Fibroblast of lung (primary cell): ENCODE measurements around the gene SIRPB1. TPM values are rescaled to one million over a fixed set of nuclear protein-coding genes. Genes with fewer than 3 reads are reported as not detected.
A peak's percentile ranks its signal among the peaks of the same experiment; 100 is the strongest.

Source experiments
- DNase-seq, 2 donors: peaks; one replicate each; pipeline versions ENCODE4 v3.0.0 to v3.0.0-alpha.2; 2010; ENCODE audit warnings: low read depth in 2 of 2
- H2AFZ ChIP-seq: 2 replicates; pipeline ENCODE4 v1.5.1; 2012; ENCODE audit warnings: low read length, control low read depth, inconsistent platforms
- H3K27ac ChIP-seq: 2 replicates; pipeline ENCODE4 v1.5.1; 2011; ENCODE audit warnings: low read length, control low read depth; ENCODE audit not compliant: insufficient read depth
- H3K27me3 ChIP-seq: 2 replicates; pipeline ENCODE4 v1.5.1; 2011; ENCODE audit warnings: mild to moderate bottlenecking, low read length; ENCODE audit not compliant: control insufficient read depth, insufficient read depth
- H3K36me3 ChIP-seq: 2 replicates; pipeline ENCODE4 v1.5.1; 2011; ENCODE audit warnings: low read length; ENCODE audit not compliant: control insufficient read depth, insufficient read depth
- H3K4me1 ChIP-seq: 2 replicates; pipeline ENCODE4 v1.5.1; 2011; ENCODE audit warnings: low read length; ENCODE audit not compliant: control insufficient read depth, insufficient read depth; ENCODE audit errors: extremely low read depth
- H3K4me2 ChIP-seq: 2 replicates; pipeline ENCODE4 v1.5.1; 2011; ENCODE audit warnings: low read length, control low read depth; ENCODE audit not compliant: insufficient read depth; ENCODE audit errors: extremely low read depth
- H3K4me3 ChIP-seq, 4 experiments: fragments of 200-600 bp in 1 of 4; sonication (generic) in 1 of 4; replicated peaks in 1 of 4; 2 replicates each; pipeline ENCODE4 v1.5.1; 2011 to 2016; ENCODE audit warnings: low read length in 4 of 4, low read depth in 3 of 4, mild to moderate bottlenecking in 3 of 4, control low read depth in 2 of 4, inconsistent platforms in 1 of 4, mixed read lengths in 1 of 4; ENCODE audit not compliant: insufficient read depth in 1 of 4; ENCODE audit errors: control extremely low read depth in 1 of 4
- H3K79me2 ChIP-seq: 2 replicates; pipeline ENCODE4 v1.5.1; 2012; ENCODE audit warnings: mild to moderate bottlenecking, low read length, inconsistent platforms; ENCODE audit not compliant: control insufficient read depth, insufficient read depth
- H3K9ac ChIP-seq: 2 replicates; pipeline ENCODE4 v1.5.1; 2011; ENCODE audit warnings: mild to moderate bottlenecking, low read length, control low read depth; ENCODE audit not compliant: insufficient read depth
- H3K9me3 ChIP-seq: 2 replicates; pipeline ENCODE4 v1.5.1; 2012; ENCODE audit warnings: low read depth, low read length; ENCODE audit not compliant: control insufficient read depth, insufficient read depth
- H4K20me1 ChIP-seq: 2 replicates; pipeline ENCODE4 v1.5.1; 2011; ENCODE audit warnings: low read length; ENCODE audit not compliant: control insufficient read depth, insufficient read depth; ENCODE audit errors: extremely low read depth
- EZH2 ChIP-seq: IDR thresholded peaks from 2 replicates; pipeline ENCODE4 v1.5.1; 2012; ENCODE audit warnings: low read length, control low read depth, mild to moderate bottlenecking; ENCODE audit errors: missing control alignments
- polyA plus RNA-seq, 2 donors: library from polyadenylated mRNA; depleted of rRNA in 1 of 2; stranded (reverse) in 1 of 2; unstranded in 1 of 2; fragments of >200 nt; gene quantifications; 2 replicates each; pipeline ENCODE4 v1.2.1, GENCODE V29; 2011 to 2012; ENCODE audit warnings: missing spikeins in 1 of 2
- total RNA-seq: library from RNA; depleted of rRNA; stranded (reverse); fragments of >200 nt; gene quantifications from 2 replicates; pipeline ENCODE4 v1.2.1, GENCODE V29; 2014
- TF ChIP-seq, protein P1 (sequence below), 2 donors: IDR thresholded peaks in 1 of 2; conservative IDR thresholded peaks in 1 of 2; 1 replicate in 1 of 2; 2 replicates in 1 of 2; pipeline ENCODE4 v1.5.1; 2011 to 2012; ENCODE audit warnings: low read length in 2 of 2, control low read depth in 1 of 2, inconsistent platforms in 1 of 2, low read depth in 1 of 2, mild to moderate bottlenecking in 1 of 2

Gene SIRPB1
- total and polyA plus RNA-seq, 2 donors (not counting 1 experiment from before 2014, with no cell fraction given) = 0.17 TPM; not detected in 1

DNA sequence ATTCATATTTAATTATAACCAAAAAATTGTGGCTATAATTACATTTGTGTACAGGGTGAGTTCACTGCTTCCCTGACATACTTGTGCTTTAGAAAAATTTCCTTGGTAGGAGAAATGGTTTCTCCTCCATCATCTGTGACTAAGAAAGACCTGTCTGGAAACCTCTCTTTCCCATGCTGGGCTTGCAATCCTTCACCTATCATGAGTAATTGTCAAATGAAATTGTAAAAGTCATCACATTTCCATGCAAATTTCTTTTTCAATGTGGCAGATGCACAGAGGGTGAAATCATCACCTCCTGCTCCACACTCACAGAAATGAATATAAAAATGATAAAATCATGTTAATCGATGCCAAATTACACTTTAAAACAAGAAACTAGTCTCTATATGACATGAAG, 1.5 kb upstream of the SIRPB1 start:
- no peaks in the 10 kb centered on the region for H3K79me2 ChIP-seq

DNA sequence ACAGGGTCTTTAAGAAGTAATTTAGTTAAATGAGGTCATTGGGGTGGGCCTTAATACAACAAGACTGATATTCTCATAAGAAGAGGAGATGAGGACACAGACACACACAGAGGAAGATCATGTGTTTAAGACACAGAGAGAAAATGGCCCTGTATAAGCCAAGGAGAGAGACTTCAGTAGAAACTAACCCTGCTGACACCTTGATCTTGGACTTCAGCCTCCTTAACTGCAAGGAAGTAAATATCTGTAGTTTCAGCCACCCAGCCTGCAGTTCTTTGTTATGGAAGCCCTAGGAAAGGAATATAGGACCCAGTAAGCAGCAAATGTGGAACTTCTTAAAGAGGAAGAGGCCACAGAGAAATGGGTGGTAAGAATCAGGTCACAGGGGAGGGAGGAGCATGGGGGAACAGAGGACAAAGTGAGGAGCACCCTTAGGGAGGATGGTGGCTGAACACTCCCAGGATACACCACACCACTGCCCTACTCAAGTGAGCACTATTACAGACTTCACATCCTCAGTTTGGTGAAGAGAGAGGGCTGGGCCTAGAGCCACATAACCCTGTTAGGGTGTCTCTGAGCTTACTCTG, 762 bp downstream of the SIRPB1 start:
- H2AFZ ChIP-seq = no peak overlapping the region
- no peaks in the 10 kb centered on the region for H3K9me3 ChIP-seq
- no peaks in the 10 kb centered on the region for H3K36me3 ChIP-seq
- no peak for DNase-seq
- H3K9ac ChIP-seq = no peak overlapping the region
- H3K4me2 ChIP-seq = no peak overlapping the region
- H3K4me3 ChIP-seq = no peak overlapping the region
- H3K4me1 ChIP-seq = no peaks in the 10 kb centered on the region
- H3K27ac ChIP-seq = no peak overlapping the region
- H4K20me1 ChIP-seq = no peaks in the 10 kb centered on the region
- no peaks in the 10 kb centered on the region for H3K27me3 ChIP-seq
- TF ChIP-seq, protein P1, sequence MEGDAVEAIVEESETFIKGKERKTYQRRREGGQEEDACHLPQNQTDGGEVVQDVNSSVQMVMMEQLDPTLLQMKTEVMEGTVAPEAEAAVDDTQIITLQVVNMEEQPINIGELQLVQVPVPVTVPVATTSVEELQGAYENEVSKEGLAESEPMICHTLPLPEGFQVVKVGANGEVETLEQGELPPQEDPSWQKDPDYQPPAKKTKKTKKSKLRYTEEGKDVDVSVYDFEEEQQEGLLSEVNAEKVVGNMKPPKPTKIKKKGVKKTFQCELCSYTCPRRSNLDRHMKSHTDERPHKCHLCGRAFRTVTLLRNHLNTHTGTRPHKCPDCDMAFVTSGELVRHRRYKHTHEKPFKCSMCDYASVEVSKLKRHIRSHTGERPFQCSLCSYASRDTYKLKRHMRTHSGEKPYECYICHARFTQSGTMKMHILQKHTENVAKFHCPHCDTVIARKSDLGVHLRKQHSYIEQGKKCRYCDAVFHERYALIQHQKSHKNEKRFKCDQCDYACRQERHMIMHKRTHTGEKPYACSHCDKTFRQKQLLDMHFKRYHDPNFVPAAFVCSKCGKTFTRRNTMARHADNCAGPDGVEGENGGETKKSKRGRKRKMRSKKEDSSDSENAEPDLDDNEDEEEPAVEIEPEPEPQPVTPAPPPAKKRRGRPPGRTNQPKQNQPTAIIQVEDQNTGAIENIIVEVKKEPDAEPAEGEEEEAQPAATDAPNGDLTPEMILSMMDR (conservative IDR thresholded peaks at IDR 0.05 in 1 of 2, IDR thresholded peaks at IDR 0.05 in 1 of 2; ENCODE audit: low read depth in 1 of 2, low read length in 2 of 2) = no peak
- TF ChIP-seq EZH2 = no peak
- no peaks in the 10 kb centered on the region for H3K79me2 ChIP-seq

More for the DNA sequence above, 1.5 kb upstream of the SIRPB1 start:
- Histone ChIP-seq H3K4me3 (no peak overlapping the region), H3K9ac (no peak overlapping the region), H4K20me1 (no peaks in the 10 kb centered on the region), H3K36me3 (no peaks in the 10 kb centered on the region), H3K4me1 (no peaks in the 10 kb centered on the region), H2AFZ (no peak overlapping the region), H3K9me3 (no peaks in the 10 kb centered on the region), H3K4me2 (no peak overlapping the region), H3K27me3 (no peaks in the 10 kb centered on the region), H3K27ac (no peak overlapping the region)
- DNase-seq = peak in 1 of 2 donors; percentile 6
- no peak for TF ChIP-seq EZH2
- TF ChIP-seq, protein P1 (conservative IDR thresholded peaks at IDR 0.05 in 1 of 2, IDR thresholded peaks at IDR 0.05 in 1 of 2; ENCODE audit: low read depth in 1 of 2, low read length in 2 of 2) = no peak

DNA sequence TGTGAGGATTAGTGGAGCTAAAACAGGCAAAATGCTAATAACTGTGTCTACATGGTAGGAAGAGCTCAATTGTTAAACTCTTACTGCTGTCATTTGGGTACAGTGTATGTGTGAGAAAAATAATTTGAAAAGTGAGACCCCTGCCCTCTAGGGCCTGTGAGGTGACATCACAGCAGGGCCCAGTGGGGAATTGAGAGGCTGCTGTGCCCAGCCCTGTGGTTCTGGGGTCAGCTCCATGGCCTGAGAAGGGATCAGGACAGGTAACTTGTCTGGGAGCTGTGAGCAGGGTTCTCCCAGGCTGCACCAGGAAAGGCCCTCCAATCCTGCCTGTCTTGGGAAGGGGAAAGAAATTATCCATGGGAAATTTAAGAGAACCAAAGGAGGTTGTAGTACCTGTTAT, 1.3 kb downstream of the SIRPB1 start:
- no peak overlapping the region for H2AFZ ChIP-seq
- H3K4me3 ChIP-seq = no peak overlapping the region
- no peaks in the 10 kb centered on the region for H3K27me3 ChIP-seq
- no peak overlapping the region for H3K27ac ChIP-seq
- DNase-seq = no peak
- H3K9me3 ChIP-seq = no peaks in the 10 kb centered on the region
- no peaks in the 10 kb centered on the region for H3K36me3 ChIP-seq
- no peak overlapping the region for H3K4me2 ChIP-seq
- H3K4me1 ChIP-seq = no peaks in the 10 kb centered on the region
- no peaks in the 10 kb centered on the region for H3K79me2 ChIP-seq
- no peaks in the 10 kb centered on the region for H4K20me1 ChIP-seq
- TF ChIP-seq, protein P1 (conservative IDR thresholded peaks at IDR 0.05 in 1 of 2, IDR thresholded peaks at IDR 0.05 in 1 of 2; ENCODE audit: low read depth in 1 of 2, low read length in 2 of 2) = no peak
- TF ChIP-seq EZH2 = no peak
- H3K9ac ChIP-seq = no peak overlapping the region
